Endometrial microvascular endothelial cells (primary cell): Measurements from ENCODE around the gene SPATA21. TPM values are rescaled to one million over a fixed set of nuclear protein-coding genes. Genes with fewer than 3 reads are reported as not detected.
"Not testable (repeated sequence)": the region's sequence is repeated elsewhere in the genome, so short reads cannot be mapped to it uniquely, and the experiment has no call there.

ENCODE experiments used
- in situ Hi-C: cut with HindIII; loops from 2 replicates; pipeline ENCODE4 v1.10.0; 2017; ENCODE audit warnings: low sequenced_read_pairs, low pct_unique_long_range_greater_than_20kb; ENCODE audit errors: inconsistent ontology term
- total RNA-seq: library from RNA; depleted of rRNA; stranded (reverse); fragments of >200 nt; gene quantifications from one replicate; pipeline ENCODE4 v1.2.3, GENCODE V29; 2015; ENCODE audit errors: inconsistent ontology term

The SPATA21 gene
- not detected for total RNA-seq

GRCh38 chr1:16436946-16437474 lies at the start of gene SPATA21:
Gene SPATA21, minus strand, starts transcription at chr1:16437424. Its CDS starts 6,053 bp downstream, at chr1:16431371.
- in situ Hi-C loops: no loop called here

GRCh38 chr1:16487011-16487410 lies 49.8 kb upstream of the SPATA21 start:
- in situ Hi-C loops: not testable (repeated sequence)

GRCh38 chr1:16486316-16486715 lies 49.1 kb upstream of the SPATA21 start:
- in situ Hi-C loops: not testable (repeated sequence)

GRCh38 chr1:16484931-16485330 lies 47.7 kb upstream of the SPATA21 start:
- in situ Hi-C loops: no loop called here

- in situ Hi-C loops: no loop called here
Observed at GRCh38 chr1:16484501-16484835, 47.2 kb upstream of the SPATA21 start.

GRCh38 chr1:16483639-16484500 lies 46.6 kb upstream of the SPATA21 start:
- in situ Hi-C loops: not testable (repeated sequence)

GRCh38 chr1:16483146-16483545 lies 45.9 kb upstream of the SPATA21 start:
- in situ Hi-C loops: not testable (repeated sequence)

- in situ Hi-C loops: no loop called here
Observed at GRCh38 chr1:16478091-16478490, 40.9 kb upstream of the SPATA21 start.

GRCh38 chr1:16475771-16476770 lies 38.8 kb upstream of the SPATA21 start:
- in situ Hi-C loops: not testable (repeated sequence)

- in situ Hi-C loops: not testable (repeated sequence)
Observed at GRCh38 chr1:16474891-16475290, 37.7 kb upstream of the SPATA21 start.

GRCh38 chr1:16474166-16474800 lies 37.1 kb upstream of the SPATA21 start:
- in situ Hi-C loops: no loop called here

GRCh38 chr1:16468558-16468957 lies 31.3 kb upstream of the SPATA21 start:
- in situ Hi-C loops: no loop called here

- in situ Hi-C loops: no loop called here
Observed at GRCh38 chr1:16464917-16465625, 27.8 kb upstream of the SPATA21 start.

GRCh38 chr1:16462773-16463330 lies 25.6 kb upstream of the SPATA21 start:
- in situ Hi-C loops: no loop called here

GRCh38 chr1:16461681-16462080 lies 24.5 kb upstream of the SPATA21 start:
- in situ Hi-C loops: no loop called here

GRCh38 chr1:16459352-16459925 lies 22.2 kb upstream of the SPATA21 start:
- in situ Hi-C loops: no loop called here

- in situ Hi-C loops: no loop called here
Observed at GRCh38 chr1:16458831-16459230, 21.6 kb upstream of the SPATA21 start.

- in situ Hi-C loops: not testable (repeated sequence)
Observed at GRCh38 chr1:16456151-16456550, 18.9 kb upstream of the SPATA21 start.
